ENCODE data around the gene MYO18B. TPM values are rescaled to one million over a fixed set of nuclear protein-coding genes. Genes with fewer than 3 reads are reported as not detected.

MYO18B gene
- polyA plus RNA-seq, 3 donors = not detected

- intact Hi-C loops (cut with micrococcal nuclease) = loop anchor here in 1 of 2 donors (10.0 kb wide), 1 partner anchor 62 kb away; no protein-coding TSS in a partner anchor
- Mint-ChIP-seq H3K4me1 (no peaks in the 10 kb centered on the region), H3K4me3 (no peak overlapping the region), H3K9me3 (no peaks in the 10 kb centered on the region), H3K27ac (no peak overlapping the region), H3K27me3 (ENCODE audit: low read depth in 3 of 3) (peaks cover 0 to 12% (median 5%) of the 10 kb centered on the region in 3 donors), H3K36me3 (no peaks in the 10 kb centered on the region)
- no peaks in the 10 kb centered on the region for H3K36me3 ChIP-seq (replicated peaks in 1 of 2; ENCODE audit: control insufficient read depth in 1 of 2, insufficient read depth in 2 of 2, low read length in 2 of 2)
- H3K79me2 ChIP-seq (ENCODE audit: insufficient read depth, low read length) = no peaks in the 10 kb centered on the region
- no peak for DNase-seq
- no peak overlapping the region for H2AFZ ChIP-seq (ENCODE audit: insufficient read depth, low read depth, low read length, poor library complexity, severe bottlenecking)
- no peak overlapping the region for H3K4me3 ChIP-seq (replicated peaks in 1 of 3; ENCODE audit: low read depth in 2 of 3, low read length in 3 of 3)
- no peaks in the 10 kb centered on the region for H3K27me3 ChIP-seq (ENCODE audit: control insufficient read depth in 2 of 2, insufficient read depth in 2 of 2, low read length in 2 of 2)
- H3K9me3 ChIP-seq (replicated peaks in 1 of 2; ENCODE audit: control insufficient read depth in 1 of 2, insufficient read depth in 1 of 2, low read length in 2 of 2) = no peaks in the 10 kb centered on the region
- no peak overlapping the region for H3K27ac ChIP-seq (ENCODE audit: low read depth in 1 of 2, low read length in 2 of 2)
- WGBS (ENCODE audit: insufficient coverage) = 93% methylated on average over 6 of the region's 6 CpGs
- TF ChIP-seq CTCF (IDR thresholded peaks at IDR 0.05) = no peak
- no peaks in the 10 kb centered on the region for H4K20me1 ChIP-seq (ENCODE audit: insufficient read depth, low read length)
- H3K4me1 ChIP-seq (ENCODE audit: control insufficient read depth in 1 of 2, insufficient read depth in 2 of 2, low read length in 2 of 2) = no peaks in the 10 kb centered on the region
- H3K9ac ChIP-seq (ENCODE audit: insufficient read depth, low read length, poor library complexity, severe bottlenecking) = no peak overlapping the region
- H3K4me2 ChIP-seq (replicated peaks; ENCODE audit: extremely low read depth, low read length, poor library complexity, severe bottlenecking) = no peak overlapping the region
Observed at GRCh38 chr22:25742918-25743708, 1.1 kb downstream of the MYO18B start.

- H3K4me1 ChIP-seq (ENCODE audit: control insufficient read depth in 1 of 2, insufficient read depth in 2 of 2, low read length in 2 of 2) = no peaks in the 10 kb centered on the region
- WGBS (ENCODE audit: insufficient coverage) = 100% methylated on average over 1 of the region's 4 CpGs
- no peaks in the 10 kb centered on the region for H4K20me1 ChIP-seq (ENCODE audit: insufficient read depth, low read length)
- Mint-ChIP-seq H3K36me3 (no peaks in the 10 kb centered on the region), H3K4me3 (no peak overlapping the region), H3K27me3 (ENCODE audit: low read depth in 3 of 3) (peaks cover 3 to 16% (median 6%) of the 10 kb centered on the region in 3 donors), H3K27ac (no peak overlapping the region), H3K4me1 (no peaks in the 10 kb centered on the region), H3K9me3 (no peaks in the 10 kb centered on the region)
- H3K27ac ChIP-seq (ENCODE audit: low read depth in 1 of 2, low read length in 2 of 2) = no peak overlapping the region
- no peak for TF ChIP-seq CTCF (IDR thresholded peaks at IDR 0.05)
- no peak for DNase-seq
- no peak overlapping the region for H3K4me3 ChIP-seq (replicated peaks in 1 of 3; ENCODE audit: low read depth in 2 of 3, low read length in 3 of 3)
- intact Hi-C loops (cut with micrococcal nuclease) = loop anchor here in 1 of 2 donors (10.0 kb wide), 1 partner anchor 60 kb away; no protein-coding TSS in a partner anchor
- no peaks in the 10 kb centered on the region for H3K79me2 ChIP-seq (ENCODE audit: insufficient read depth, low read length)
- H3K27me3 ChIP-seq (ENCODE audit: control insufficient read depth in 2 of 2, insufficient read depth in 2 of 2, low read length in 2 of 2) = no peaks in the 10 kb centered on the region
- no peaks in the 10 kb centered on the region for H3K36me3 ChIP-seq (replicated peaks in 1 of 2; ENCODE audit: control insufficient read depth in 1 of 2, insufficient read depth in 2 of 2, low read length in 2 of 2)
- H3K9me3 ChIP-seq (replicated peaks in 1 of 2; ENCODE audit: control insufficient read depth in 1 of 2, insufficient read depth in 1 of 2, low read length in 2 of 2) = no peaks in the 10 kb centered on the region
- no peak overlapping the region for H3K9ac ChIP-seq (ENCODE audit: insufficient read depth, low read length, poor library complexity, severe bottlenecking)
- no peak overlapping the region for H2AFZ ChIP-seq (ENCODE audit: insufficient read depth, low read depth, low read length, poor library complexity, severe bottlenecking)
- H3K4me2 ChIP-seq (replicated peaks; ENCODE audit: extremely low read depth, low read length, poor library complexity, severe bottlenecking) = no peak overlapping the region
Observed at GRCh38 chr22:25744694-25745093, 2.7 kb downstream of the MYO18B start.
